SK-N-SH (cell line): ENCODE measurements around the gene KMO.

Source experiments
- EP300 ChIP-seq, 2 experiments: IDR thresholded peaks; 2 replicates each; pipeline versions ENCODE4 v1.4.0 to v1.6.1; 2012; ENCODE audit warnings: borderline replicate concordance in 1 of 2, low read depth in 1 of 2, low read length in 1 of 2
- GATA2 ChIP-seq: sonication (generic); formaldehyde crosslinking; IDR thresholded peaks from 2 replicates; pipeline ENCODE4 v1.5.0; 2020; ENCODE audit warnings: mild to moderate bottlenecking, missing genetic modification reagents
- POLR2AphosphoS5 ChIP-seq: IDR thresholded peaks from 2 replicates; pipeline ENCODE4 v1.6.1; 2012; ENCODE audit warnings: low read depth, low read length
- RFX5 ChIP-seq: IDR thresholded peaks from 2 replicates; pipeline ENCODE4 v1.6.1; 2012; ENCODE audit warnings: mild to moderate bottlenecking, improper control_type of control experiment, low read length
- TCF12 ChIP-seq: IDR thresholded peaks from 2 replicates; pipeline ENCODE4 v1.4.0; 2012
- TF ChIP-seq, protein P1 (sequence below): IDR thresholded peaks from 2 replicates; pipeline ENCODE4 v1.4.0; 2012; ENCODE audit warnings: low read depth
- TF ChIP-seq, protein P2 (sequence below): fragments of 200-600 bp; sonication (generic); IDR thresholded peaks from 2 replicates; pipeline ENCODE4 v1.6.1; 2017; ENCODE audit warnings: antibody characterized with exemption, mild to moderate bottlenecking, moderate library complexity
- TF ChIP-seq, protein P3 (sequence below): fragments of 150-350 bp; IDR thresholded peaks from 2 replicates; pipeline ENCODE4 v1.6.1; 2017; ENCODE audit warnings: antibody characterized with exemption, low read length, low read depth, borderline replicate concordance

DNA sequence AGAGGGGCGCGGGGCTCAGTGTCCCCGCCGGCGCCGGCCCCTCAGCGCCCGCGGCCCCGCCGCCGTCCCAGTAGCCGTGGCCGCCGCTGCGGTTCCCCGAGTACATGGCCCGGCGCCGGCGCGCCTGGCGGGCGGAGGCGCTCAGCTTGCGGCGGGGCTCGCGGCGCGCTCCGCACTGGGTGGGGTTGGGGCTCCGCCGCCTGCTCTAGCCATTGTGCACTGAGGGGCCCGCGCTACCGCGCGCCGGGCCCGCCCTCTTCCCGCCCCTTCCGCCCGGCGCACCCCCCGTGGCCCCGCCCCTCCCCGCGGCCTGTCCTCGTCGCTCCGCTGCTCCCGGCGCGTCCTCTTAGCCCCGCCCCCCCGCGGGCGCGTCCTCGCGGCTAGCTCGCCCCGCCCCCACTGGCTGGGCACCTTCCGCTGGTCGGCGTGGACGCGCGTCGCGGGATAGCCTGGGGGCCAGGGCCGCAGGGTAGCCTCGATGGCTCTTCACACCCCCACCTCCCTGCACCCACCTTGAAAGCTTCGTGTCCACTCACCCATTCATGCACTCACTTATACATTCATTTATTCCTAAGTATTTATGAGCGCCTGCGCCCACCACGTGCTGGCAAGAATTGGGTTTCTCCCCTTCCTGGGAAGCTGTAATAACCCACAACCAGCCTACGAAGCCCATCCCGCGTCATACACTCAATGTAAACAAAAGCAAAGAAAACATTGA, 108.1 kb downstream of the KMO start, which contains the start of the genes CHML and OPN3:
- TF ChIP-seq, protein P1, sequence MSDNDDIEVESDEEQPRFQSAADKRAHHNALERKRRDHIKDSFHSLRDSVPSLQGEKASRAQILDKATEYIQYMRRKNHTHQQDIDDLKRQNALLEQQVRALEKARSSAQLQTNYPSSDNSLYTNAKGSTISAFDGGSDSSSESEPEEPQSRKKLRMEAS = 0 out of 2 replicates have a peak, but pooled peaks have one; percentile 31
- TF ChIP-seq POLR2AphosphoS5 (0 out of 2 replicates have a peak, but pooled peaks have one; percentile 39), RFX5 (no peak), EP300 (IDR thresholded peaks at IDR 0.05; ENCODE audit: borderline replicate concordance in 1 of 2, low read depth in 1 of 2, low read length in 1 of 2) (no peak), GATA2 (CRISPR knock-in tag) (no peak), TCF12 (no peak)
- TF ChIP-seq, protein P2, sequence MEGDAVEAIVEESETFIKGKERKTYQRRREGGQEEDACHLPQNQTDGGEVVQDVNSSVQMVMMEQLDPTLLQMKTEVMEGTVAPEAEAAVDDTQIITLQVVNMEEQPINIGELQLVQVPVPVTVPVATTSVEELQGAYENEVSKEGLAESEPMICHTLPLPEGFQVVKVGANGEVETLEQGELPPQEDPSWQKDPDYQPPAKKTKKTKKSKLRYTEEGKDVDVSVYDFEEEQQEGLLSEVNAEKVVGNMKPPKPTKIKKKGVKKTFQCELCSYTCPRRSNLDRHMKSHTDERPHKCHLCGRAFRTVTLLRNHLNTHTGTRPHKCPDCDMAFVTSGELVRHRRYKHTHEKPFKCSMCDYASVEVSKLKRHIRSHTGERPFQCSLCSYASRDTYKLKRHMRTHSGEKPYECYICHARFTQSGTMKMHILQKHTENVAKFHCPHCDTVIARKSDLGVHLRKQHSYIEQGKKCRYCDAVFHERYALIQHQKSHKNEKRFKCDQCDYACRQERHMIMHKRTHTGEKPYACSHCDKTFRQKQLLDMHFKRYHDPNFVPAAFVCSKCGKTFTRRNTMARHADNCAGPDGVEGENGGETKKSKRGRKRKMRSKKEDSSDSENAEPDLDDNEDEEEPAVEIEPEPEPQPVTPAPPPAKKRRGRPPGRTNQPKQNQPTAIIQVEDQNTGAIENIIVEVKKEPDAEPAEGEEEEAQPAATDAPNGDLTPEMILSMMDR = no peak
- TF ChIP-seq, protein P3, sequence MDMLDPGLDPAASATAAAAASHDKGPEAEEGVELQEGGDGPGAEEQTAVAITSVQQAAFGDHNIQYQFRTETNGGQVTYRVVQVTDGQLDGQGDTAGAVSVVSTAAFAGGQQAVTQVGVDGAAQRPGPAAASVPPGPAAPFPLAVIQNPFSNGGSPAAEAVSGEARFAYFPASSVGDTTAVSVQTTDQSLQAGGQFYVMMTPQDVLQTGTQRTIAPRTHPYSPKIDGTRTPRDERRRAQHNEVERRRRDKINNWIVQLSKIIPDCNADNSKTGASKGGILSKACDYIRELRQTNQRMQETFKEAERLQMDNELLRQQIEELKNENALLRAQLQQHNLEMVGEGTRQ = no peak
